K562 (cell line): ENCODE data around the gene MVD. TPM values are rescaled to one million over a fixed set of nuclear protein-coding genes. Genes with fewer than 3 reads are reported as not detected.
A peak's percentile ranks its signal among the peaks of the same experiment; 100 is the strongest.

ENCODE experiments used
- ATAC-seq: fragments of 200-7000 bp; cut with Tn5 transposase; 3 replicates; pipeline ENCODE4 v1.9.1; 2020; ENCODE audit warnings: moderate library complexity
- BruUV-seq: library from RNA; stranded (reverse); fragments of 400-500 nt; replicated peaks from 2 replicates; lab custom pipeline; 2021; lab: Mats Ljungman, UMichigan
- CTCF ChIA-PET: fragments of 300-600 bp; formaldehyde crosslinking; extraction: SDS; loops from one replicate; lab custom pipeline; 2021; ENCODE audit warnings: low intra/inter-chr PET ratio; lab: Yijun Ruan, JAX
- POLR2A ChIA-PET: fragments of 300-600, 350-650 bp; sonication (Branson Sonifier 250); formaldehyde crosslinking; extraction: SDS; loops from one replicate; lab custom pipeline; 2021; ENCODE audit warnings: antibody characterized with exemption, inconsistent platforms; lab: Yijun Ruan, JAX
- DNase-seq, 4 experiments: peaks; one replicate each; pipeline versions ENCODE4 v3.0.0 to v3.0.0-alpha.2; 2011 to 2018; ENCODE audit warnings: low spot score in 3 of 4, mixed read lengths in 3 of 4; ENCODE audit errors: extremely low read depth in 1 of 4
- FAIRE-seq: peaks from 2 replicates; lab custom pipeline; 2011; peaks lifted over from hg19 to GRCh38; lab: Jason Lieb, UNC
- H2AFZ ChIP-seq: 2 replicates; pipeline ENCODE4 v1.6.0; 2011; ENCODE audit warnings: low read depth, low read length, control low read depth, inconsistent platforms
- H3K27ac ChIP-seq: fragments of 200-600 bp; 3 replicates; pipeline ENCODE4 v1.8.0; 2011; ENCODE audit warnings: low read depth, mild to moderate bottlenecking, control low read depth, inconsistent platforms, low read length, moderate library complexity, mixed read lengths; ENCODE audit errors: extremely low read depth
- H3K27me3 ChIP-seq, 2 experiments: fragments of 300-600 bp in 1 of 2; 2 replicates in 1 of 2; 3 replicates in 1 of 2; pipeline versions ENCODE4 v1.6.0 to v1.8.0; 2011; ENCODE audit warnings: inconsistent platforms in 2 of 2, low read length in 2 of 2, mild to moderate bottlenecking in 1 of 2, mixed read lengths in 1 of 2, moderate library complexity in 1 of 2; ENCODE audit not compliant: control insufficient read depth in 2 of 2, insufficient read depth in 2 of 2
- H3K36me3 ChIP-seq: fragments of 300-600 bp; 3 replicates; pipeline ENCODE4 v1.8.0; 2011; ENCODE audit warnings: mild to moderate bottlenecking, low read length, inconsistent platforms; ENCODE audit not compliant: control insufficient read depth, insufficient read depth
- H3K4me1 ChIP-seq, 2 experiments: fragments of 200-600 bp in 1 of 2; replicated peaks in 1 of 2; 2 replicates in 1 of 2; 3 replicates in 1 of 2; pipeline versions ENCODE4 v1.5.1 to v1.8.0; 2011; ENCODE audit warnings: inconsistent platforms in 2 of 2, low read length in 2 of 2, mild to moderate bottlenecking in 1 of 2, mixed read lengths in 1 of 2, moderate library complexity in 1 of 2; ENCODE audit not compliant: control insufficient read depth in 2 of 2, insufficient read depth in 2 of 2
- H3K4me2 ChIP-seq: 2 replicates; pipeline ENCODE4 v1.6.1; 2011; ENCODE audit warnings: low read length, control low read depth, inconsistent platforms, mixed read lengths; ENCODE audit not compliant: insufficient read depth
- H3K4me3 ChIP-seq: fragments of 200-600 bp; sonication (generic), shearing (Covaris generic); 2 replicates; pipeline ENCODE4 v1.5.1; 2016; ENCODE audit warnings: control low read depth, inconsistent platforms
- H3K79me2 ChIP-seq: fragments of 200-600 bp; 3 replicates; pipeline ENCODE4 v1.8.0; 2011; ENCODE audit warnings: low read length, inconsistent platforms; ENCODE audit not compliant: control insufficient read depth, insufficient read depth
- H3K9ac ChIP-seq, 2 experiments: 2 replicates each; pipeline versions ENCODE4 v1.6.0 to v1.6.1; 2011; ENCODE audit warnings: low read depth in 2 of 2, low read length in 2 of 2, control low read depth in 1 of 2, inconsistent platforms in 1 of 2, mild to moderate bottlenecking in 1 of 2, mixed read lengths in 1 of 2; ENCODE audit not compliant: insufficient read depth in 1 of 2
- H3K9me1 ChIP-seq: one replicate; pipeline ENCODE4 v1.6.0; 2011; ENCODE audit warnings: inconsistent platforms, mild to moderate bottlenecking, low read length, moderate library complexity; ENCODE audit not compliant: control insufficient read depth, insufficient read depth
- H3K9me3 ChIP-seq: replicated peaks from 2 replicates; pipeline ENCODE4 v1.5.1; 2011; ENCODE audit warnings: low read depth, low read length, inconsistent platforms; ENCODE audit not compliant: control insufficient read depth, insufficient read depth
- H4K20me1 ChIP-seq: replicated peaks from 2 replicates; pipeline ENCODE4 v1.6.1; 2011; ENCODE audit warnings: low read length, inconsistent platforms, mixed read lengths; ENCODE audit not compliant: control insufficient read depth, insufficient read depth
- GTF2E2 ChIP-seq: fragments of 200-800 bp; sonication (Bioruptor generic); IDR thresholded peaks from 2 replicates; pipeline ENCODE4 v1.6.1; 2016; ENCODE audit warnings: missing genetic modification characterization, missing compliant biosample characterization
- PBX2 ChIP-seq, 2 experiments: IDR thresholded peaks in 1 of 2; conservative IDR thresholded peaks in 1 of 2; 2 replicates each; pipeline ENCODE4 v1.6.1; 2016; ENCODE audit warnings: low read depth in 2 of 2, mild to moderate bottlenecking in 1 of 2, missing compliant biosample characterization in 1 of 2, missing genetic modification characterization in 1 of 2, moderate library complexity in 1 of 2
- PRMT5 ChIP-seq: sonication (generic); formaldehyde crosslinking; IDR thresholded peaks from 2 replicates; pipeline ENCODE4 v1.5.0; 2020; ENCODE audit warnings: missing genetic modification reagents
- ZNF583 ChIP-seq: fragments of 250-450 bp; sonication (Bioruptor Pico); IDR thresholded peaks from 2 replicates; pipeline ENCODE4 v1.4.0; 2020
- ZSCAN32 ChIP-seq: fragments of 450-650 bp; formaldehyde crosslinking; IDR thresholded peaks from 2 replicates; pipeline ENCODE4 v1.4.0; 2020; ENCODE audit warnings: mild to moderate bottlenecking, moderate library complexity
- WGBS: fragments of 100-300 bp; shearing (Covaris generic); methylation state at CpG from one replicate; pipeline ENCODE4 v1.1.6; 2016; ENCODE audit warnings: low coverage, mixed read lengths; ENCODE audit not compliant: insufficient coverage; ENCODE audit errors: missing lambda C conversion rate; 5-methylcytosine and 5-hydroxymethylcytosine counted together
- in situ Hi-C: fragments of 300-500 bp; cut with MboI; formaldehyde crosslinking; loops from 4 replicates; pipeline ENCODE4 v1.15.0; 2018; ENCODE audit warnings: inconsistent platforms, mixed read lengths
- intact Hi-C: fragments of 100-400 bp; cut with micrococcal nuclease; formaldehyde crosslinking; loops from 2 replicates; pipeline ENCODE4 v1.14.2; 2022
- polyA plus RNA-seq, 8 experiments: library from polyadenylated mRNA; depleted of rRNA in 4 of 8; stranded (reverse) in 5 of 8; unstranded in 3 of 8; fragments of >200 nt; fragmentation: Nextera tagmentation in 2 of 8; fragmentation: Illumina TruSeq in 1 of 8; extraction: Ambion mirVana in 2 of 8; extraction: Trizol in 1 of 8; gene quantifications; 2 replicates each; pipeline versions ENCODE4 v1.2.1 to v1.2.3, GENCODE V29; 2011 to 2014; ENCODE audit warnings: inconsistent platforms in 1 of 8, missing spikeins in 1 of 8
- total RNA-seq, 7 experiments: library from RNA; depleted of rRNA in 6 of 7; stranded (reverse); fragments of >200 nt in 6 of 7; fragmentation: Illumina TruSeq in 2 of 7; extraction: Trizol in 2 of 7; gene quantifications; 2 replicates each; pipeline versions ENCODE4 v1.2.1 to v1.2.3, GENCODE V29; 2011 to 2021; ENCODE audit warnings: low replicate concordance in 1 of 7
- TF ChIP-seq, protein P1 (sequence below), 2 experiments: fragments of 450-650 bp; IDR thresholded peaks; 2 replicates each; pipeline ENCODE4 v1.6.1; 2016
- TF ChIP-seq, protein P2 (sequence below): fragments of 450-650 bp; IDR thresholded peaks from 2 replicates; pipeline ENCODE4 v1.6.1; 2016; ENCODE audit warnings: low read depth, mild to moderate bottlenecking, moderate library complexity
- TF ChIP-seq, protein P3 (sequence below): IDR thresholded peaks from 3 replicates; pipeline ENCODE4 v1.6.1; 2011; ENCODE audit warnings: borderline replicate concordance, mild to moderate bottlenecking, moderate library complexity; ENCODE audit not compliant: insufficient read length; ENCODE audit errors: extremely low read depth
- TF ChIP-seq, protein P4 (sequence below): fragments of 450-650 bp; formaldehyde crosslinking; IDR thresholded peaks from 2 replicates; pipeline ENCODE4 v1.4.0; 2022; ENCODE audit warnings: missing genetic modification characterization

Gene MVD
- total and polyA plus RNA-seq, 9 of the 15 experiments (the other 6 are each of a cell fraction or from before 2014, with no cell fraction given), result 12.2 to 141 (median 45.3) TPM

DNA sequence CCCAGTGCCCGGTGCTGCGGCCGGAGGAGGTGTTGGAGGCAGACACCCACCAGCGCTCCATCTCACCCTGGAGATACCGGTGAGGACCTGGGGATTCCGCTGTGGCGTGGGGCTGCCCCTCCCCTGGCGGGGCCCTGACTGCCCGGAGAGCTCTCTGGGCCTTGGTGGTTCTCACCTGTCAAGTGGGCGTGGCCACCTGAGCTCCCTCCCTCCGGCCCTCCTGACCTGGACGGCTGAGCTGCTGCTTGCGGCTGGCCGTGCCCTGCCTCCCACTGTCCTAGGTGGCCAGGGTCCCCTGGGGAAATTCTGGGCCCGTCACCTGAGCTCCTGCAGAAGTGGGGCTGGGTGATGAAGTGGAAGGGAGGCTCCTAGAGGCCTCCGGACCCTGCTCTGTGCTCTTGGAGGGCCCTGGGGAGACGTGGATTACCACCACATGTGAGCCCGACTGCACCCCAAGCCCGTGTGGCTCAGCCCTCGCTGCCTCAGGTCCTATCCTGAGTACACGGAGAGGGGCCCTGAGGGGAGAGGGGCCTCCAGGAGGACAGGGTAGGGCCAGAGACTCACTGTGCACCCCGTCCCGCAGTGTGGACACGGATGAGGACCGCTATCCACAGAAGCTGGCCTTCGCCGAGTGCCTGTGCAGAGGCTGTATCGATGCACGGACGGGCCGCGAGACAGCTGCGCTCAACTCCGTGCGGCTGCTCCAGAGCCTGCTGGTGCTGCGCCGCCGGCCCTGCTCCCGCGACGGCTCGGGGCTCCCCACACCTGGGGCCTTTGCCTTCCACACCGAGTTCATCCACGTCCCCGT, 23.5 kb downstream of the MVD start:
- DNase-seq (peak in 2 of 4 experiments; percentile 60 to 69), FAIRE-seq (no peak), ATAC-seq (peak; percentile 44)
- peaks cover 13 to 79% of the 10 kb centered on the region in 2 experiments for H3K4me1 ChIP-seq
- H3K79me2 ChIP-seq, result no peaks in the 10 kb centered on the region
- POLR2A ChIA-PET, result interaction anchor here (0.6 to 2.7 kb wide), 7 partner anchors 10 to 62 kb away, joined by 3 to 13 read pairs (median 4); no protein-coding TSS in a partner anchor
- no peak overlapping the region for H3K4me3 ChIP-seq
- no peak overlapping the region for H3K4me2 ChIP-seq
- WGBS, result 24% methylated on average over 45 of the region's 45 CpGs
- in situ Hi-C loops, result no loop called here
- peaks cover 13 to 18% of the 10 kb centered on the region in 2 experiments; a peak in 3 of 5 replicates for H3K27me3 ChIP-seq
- no peaks in the 10 kb centered on the region for H3K9me3 ChIP-seq
- CTCF ChIA-PET, result no interaction called here
- peaks cover 14% of the 10 kb centered on the region; the same call in 1 of the 2 replicates for H4K20me1 ChIP-seq
- BruUV-seq, result no TSS peak
- peak overlapping the region in 1 of 2 experiments; percentile 81; a peak in 2 of 4 replicates for H3K9ac ChIP-seq
- H2AFZ ChIP-seq, result peak overlapping the region; percentile 47; the same call in 1 of the 2 replicates
- intact Hi-C loops, result no loop called here
- H3K27ac ChIP-seq, result no peak overlapping the region
- peaks cover 11% of the 10 kb centered on the region; the same call in 1 of the 3 replicates for H3K36me3 ChIP-seq
- H3K9me1 ChIP-seq, result no peaks in the 10 kb centered on the region
- TF ChIP-seq ZSCAN32 (CRISPR knock-in tag) (no peak), ZNF583 (CRISPR knock-in tag) (no peak), GTF2E2 (tag) (no peak), PRMT5 (CRISPR knock-in tag) (no peak), PBX2 (CRISPR knock-in tag; IDR thresholded peaks at IDR 0.05; ENCODE audit: low read depth) (no peak), PBX2 (tag; conservative IDR thresholded peaks at IDR 0.05; ENCODE audit: low read depth) (no peak)
- TF ChIP-seq, protein P1, sequence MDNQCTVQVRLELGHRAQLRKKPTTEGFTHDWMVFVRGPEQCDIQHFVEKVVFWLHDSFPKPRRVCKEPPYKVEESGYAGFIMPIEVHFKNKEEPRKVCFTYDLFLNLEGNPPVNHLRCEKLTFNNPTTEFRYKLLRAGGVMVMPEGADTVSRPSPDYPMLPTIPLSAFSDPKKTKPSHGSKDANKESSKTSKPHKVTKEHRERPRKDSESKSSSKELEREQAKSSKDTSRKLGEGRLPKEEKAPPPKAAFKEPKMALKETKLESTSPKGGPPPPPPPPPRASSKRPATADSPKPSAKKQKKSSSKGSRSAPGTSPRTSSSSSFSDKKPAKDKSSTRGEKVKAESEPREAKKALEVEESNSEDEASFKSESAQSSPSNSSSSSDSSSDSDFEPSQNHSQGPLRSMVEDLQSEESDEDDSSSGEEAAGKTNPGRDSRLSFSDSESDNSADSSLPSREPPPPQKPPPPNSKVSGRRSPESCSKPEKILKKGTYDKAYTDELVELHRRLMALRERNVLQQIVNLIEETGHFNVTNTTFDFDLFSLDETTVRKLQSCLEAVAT (IDR thresholded peaks at IDR 0.05), result 0 out of 4 replicates have a peak, but pooled peaks of 1 of the 2 experiments have one; percentile 48
- TF ChIP-seq, protein P2, sequence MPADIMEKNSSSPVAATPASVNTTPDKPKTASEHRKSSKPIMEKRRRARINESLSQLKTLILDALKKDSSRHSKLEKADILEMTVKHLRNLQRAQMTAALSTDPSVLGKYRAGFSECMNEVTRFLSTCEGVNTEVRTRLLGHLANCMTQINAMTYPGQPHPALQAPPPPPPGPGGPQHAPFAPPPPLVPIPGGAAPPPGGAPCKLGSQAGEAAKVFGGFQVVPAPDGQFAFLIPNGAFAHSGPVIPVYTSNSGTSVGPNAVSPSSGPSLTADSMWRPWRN, result no peak
- TF ChIP-seq, protein P3, sequence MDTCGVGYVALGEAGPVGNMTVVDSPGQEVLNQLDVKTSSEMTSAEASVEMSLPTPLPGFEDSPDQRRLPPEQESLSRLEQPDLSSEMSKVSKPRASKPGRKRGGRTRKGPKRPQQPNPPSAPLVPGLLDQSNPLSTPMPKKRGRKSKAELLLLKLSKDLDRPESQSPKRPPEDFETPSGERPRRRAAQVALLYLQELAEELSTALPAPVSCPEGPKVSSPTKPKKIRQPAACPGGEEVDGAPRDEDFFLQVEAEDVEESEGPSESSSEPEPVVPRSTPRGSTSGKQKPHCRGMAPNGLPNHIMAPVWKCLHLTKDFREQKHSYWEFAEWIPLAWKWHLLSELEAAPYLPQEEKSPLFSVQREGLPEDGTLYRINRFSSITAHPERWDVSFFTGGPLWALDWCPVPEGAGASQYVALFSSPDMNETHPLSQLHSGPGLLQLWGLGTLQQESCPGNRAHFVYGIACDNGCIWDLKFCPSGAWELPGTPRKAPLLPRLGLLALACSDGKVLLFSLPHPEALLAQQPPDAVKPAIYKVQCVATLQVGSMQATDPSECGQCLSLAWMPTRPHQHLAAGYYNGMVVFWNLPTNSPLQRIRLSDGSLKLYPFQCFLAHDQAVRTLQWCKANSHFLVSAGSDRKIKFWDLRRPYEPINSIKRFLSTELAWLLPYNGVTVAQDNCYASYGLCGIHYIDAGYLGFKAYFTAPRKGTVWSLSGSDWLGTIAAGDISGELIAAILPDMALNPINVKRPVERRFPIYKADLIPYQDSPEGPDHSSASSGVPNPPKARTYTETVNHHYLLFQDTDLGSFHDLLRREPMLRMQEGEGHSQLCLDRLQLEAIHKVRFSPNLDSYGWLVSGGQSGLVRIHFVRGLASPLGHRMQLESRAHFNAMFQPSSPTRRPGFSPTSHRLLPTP, result no peak
- TF ChIP-seq, protein P4, sequence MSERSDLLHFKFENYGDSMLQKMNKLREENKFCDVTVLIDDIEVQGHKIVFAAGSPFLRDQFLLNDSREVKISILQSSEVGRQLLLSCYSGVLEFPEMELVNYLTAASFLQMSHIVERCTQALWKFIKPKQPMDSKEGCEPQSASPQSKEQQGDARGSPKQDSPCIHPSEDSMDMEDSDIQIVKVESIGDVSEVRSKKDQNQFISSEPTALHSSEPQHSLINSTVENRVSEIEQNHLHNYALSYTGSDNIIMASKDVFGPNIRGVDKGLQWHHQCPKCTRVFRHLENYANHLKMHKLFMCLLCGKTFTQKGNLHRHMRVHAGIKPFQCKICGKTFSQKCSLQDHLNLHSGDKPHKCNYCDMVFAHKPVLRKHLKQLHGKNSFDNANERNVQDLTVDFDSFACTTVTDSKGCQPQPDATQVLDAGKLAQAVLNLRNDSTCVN (CRISPR knock-in tag), result no peak
